Left forelimb (tissue), 1 donor: Measurements from ENCODE around the gene SFTPA2.
"Not testable (repeated sequence)": the region's sequence is repeated elsewhere in the genome, so short reads cannot be mapped to it uniquely, and the experiment has no call there.

Source experiments
- DNase-seq: peaks from one replicate; pipeline ENCODE4 v3.0.0-alpha.2; 2018; ENCODE audit warnings: low spot score

SFTPA2 gene

DNA sequence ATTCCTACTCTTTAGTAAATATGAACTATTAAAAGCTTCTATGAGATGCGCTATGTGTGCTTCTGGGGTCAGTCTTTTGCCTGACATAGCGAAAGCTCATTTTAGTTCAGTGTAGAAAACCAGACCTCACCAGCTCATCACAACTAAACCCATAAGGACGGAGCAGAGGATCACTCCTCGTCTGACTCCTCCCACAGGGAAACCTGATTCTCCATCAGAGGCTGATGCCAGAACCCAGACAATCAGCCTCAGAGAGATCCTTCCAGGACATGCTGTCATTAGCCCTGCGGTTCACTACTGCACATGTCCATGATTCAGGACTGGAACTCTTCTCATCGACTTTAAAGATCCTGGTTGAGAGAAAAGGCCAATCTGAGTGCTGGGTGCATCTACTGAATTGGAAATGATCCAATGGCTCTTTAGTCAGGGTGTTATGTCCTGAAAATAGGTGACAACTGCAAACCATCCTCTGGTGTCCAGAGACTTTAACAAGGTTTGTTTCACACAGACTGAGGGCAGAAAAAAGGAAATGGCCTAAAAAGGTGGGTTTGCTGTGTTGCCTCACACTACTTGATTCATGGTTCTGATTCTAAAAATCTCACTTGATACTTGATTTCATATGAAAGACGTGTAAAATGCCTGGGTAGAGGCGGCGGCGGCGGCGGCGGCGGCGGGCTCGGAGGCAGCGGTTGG, 48.2 kb downstream of the SFTPA2 start, which contains the start of gene EIF5AL1:
TSS of gene EIF5AL1 (plus strand) at position 643 of the 693 bp plus-strand sequence. CDS start 117 bp downstream, outside the sequence.
- not testable (repeated sequence) for DNase-seq

DNA sequence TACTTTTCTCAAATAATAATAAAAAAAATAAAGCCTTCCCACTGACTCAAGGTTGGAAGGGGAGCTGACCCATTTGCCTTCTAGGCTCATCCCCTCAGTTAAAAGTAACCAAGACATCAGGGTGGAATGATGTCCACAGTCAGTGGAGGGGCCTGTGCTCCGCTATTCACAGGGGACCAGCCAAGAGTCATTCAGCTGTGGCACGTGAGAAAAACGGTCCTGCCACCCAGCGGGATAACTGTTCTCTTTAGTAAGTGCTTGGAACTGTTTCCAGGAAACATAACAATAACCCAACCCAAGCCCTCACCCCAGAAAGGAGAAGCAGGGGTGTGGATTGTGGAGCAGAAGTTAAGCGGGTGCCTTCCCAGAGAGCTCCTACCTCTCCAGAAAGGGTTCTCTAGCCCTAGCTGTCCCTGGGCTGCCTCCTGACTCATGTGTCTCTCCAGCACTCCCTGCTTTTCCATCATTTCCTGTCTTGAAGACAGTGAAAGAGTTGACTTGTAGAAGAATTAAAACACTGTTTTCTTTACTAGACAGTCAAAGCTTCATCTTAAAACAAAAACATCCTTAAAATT, 50.2 kb downstream of the SFTPA2 start:
- DNase-seq: not testable (repeated sequence)

GRCh38 chr10:79509306-79509933, 50.8 kb downstream of the SFTPA2 start:
- not testable (repeated sequence) for DNase-seq

- not testable (repeated sequence) for DNase-seq
Measured at GRCh38 chr10:79508245-79508644, 52.0 kb downstream of the SFTPA2 start.

GRCh38 chr10:79507440-79508167, 52.6 kb downstream of the SFTPA2 start:
- DNase-seq: no peak
